ENCODE measurements around the gene PLBD2.

Gene PLBD2

GRCh38 chr12:113373440-113373839, 15.1 kb downstream of the PLBD2 start:
- Histone ChIP-seq H3K9me3 (ENCODE audit: severe bottlenecking) (no peaks in the 10 kb centered on the region), H3K27ac (no peak overlapping the region), H3K27me3 (ENCODE audit: insufficient read depth, low read depth, severe bottlenecking) (no peaks in the 10 kb centered on the region), H3K36me3 (peaks cover 44% of the 10 kb centered on the region), H3K4me3 (ENCODE audit: low read depth, low read length) (no peak overlapping the region)
- TF ChIP-seq, protein P1, sequence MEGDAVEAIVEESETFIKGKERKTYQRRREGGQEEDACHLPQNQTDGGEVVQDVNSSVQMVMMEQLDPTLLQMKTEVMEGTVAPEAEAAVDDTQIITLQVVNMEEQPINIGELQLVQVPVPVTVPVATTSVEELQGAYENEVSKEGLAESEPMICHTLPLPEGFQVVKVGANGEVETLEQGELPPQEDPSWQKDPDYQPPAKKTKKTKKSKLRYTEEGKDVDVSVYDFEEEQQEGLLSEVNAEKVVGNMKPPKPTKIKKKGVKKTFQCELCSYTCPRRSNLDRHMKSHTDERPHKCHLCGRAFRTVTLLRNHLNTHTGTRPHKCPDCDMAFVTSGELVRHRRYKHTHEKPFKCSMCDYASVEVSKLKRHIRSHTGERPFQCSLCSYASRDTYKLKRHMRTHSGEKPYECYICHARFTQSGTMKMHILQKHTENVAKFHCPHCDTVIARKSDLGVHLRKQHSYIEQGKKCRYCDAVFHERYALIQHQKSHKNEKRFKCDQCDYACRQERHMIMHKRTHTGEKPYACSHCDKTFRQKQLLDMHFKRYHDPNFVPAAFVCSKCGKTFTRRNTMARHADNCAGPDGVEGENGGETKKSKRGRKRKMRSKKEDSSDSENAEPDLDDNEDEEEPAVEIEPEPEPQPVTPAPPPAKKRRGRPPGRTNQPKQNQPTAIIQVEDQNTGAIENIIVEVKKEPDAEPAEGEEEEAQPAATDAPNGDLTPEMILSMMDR (IDR thresholded peaks at IDR 0.05; ENCODE audit: low read depth, low read length), result no peak
- DNase-seq, result no peak

DNA sequence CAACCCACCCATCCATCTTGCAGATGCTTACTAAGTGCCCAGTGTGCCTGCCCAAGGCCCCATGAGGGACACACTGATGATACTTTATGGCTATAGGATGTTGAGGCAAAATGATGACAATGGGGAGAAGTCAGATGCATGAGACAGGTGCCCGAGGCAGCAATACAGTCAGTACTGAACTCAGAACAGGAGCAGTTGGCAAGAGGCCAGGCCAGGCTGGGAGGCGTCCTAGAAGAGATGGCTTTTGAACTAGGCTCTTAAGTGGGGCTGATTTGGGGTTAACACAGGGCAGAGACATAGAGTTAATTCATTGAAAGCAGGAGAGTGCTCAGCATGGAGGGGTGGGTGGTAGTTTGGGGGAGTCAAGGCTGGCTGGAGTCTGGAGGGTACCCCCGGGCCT, 15.6 kb downstream of the PLBD2 start:
- Histone ChIP-seq H3K9me3 (ENCODE audit: severe bottlenecking) (no peaks in the 10 kb centered on the region), H3K36me3 (peaks cover 44% of the 10 kb centered on the region), H3K27ac (no peak overlapping the region), H3K4me3 (ENCODE audit: low read depth, low read length) (no peak overlapping the region), H3K27me3 (ENCODE audit: insufficient read depth, low read depth, severe bottlenecking) (no peaks in the 10 kb centered on the region)
- TF ChIP-seq, protein P1 (IDR thresholded peaks at IDR 0.05; ENCODE audit: low read depth, low read length), result no peak
- DNase-seq, result no peak

- Histone ChIP-seq H3K27me3 (ENCODE audit: insufficient read depth, low read depth, severe bottlenecking) (no peaks in the 10 kb centered on the region), H3K36me3 (peaks cover 40% of the 10 kb centered on the region), H3K4me3 (ENCODE audit: low read depth, low read length) (no peak overlapping the region), H3K27ac (no peak overlapping the region), H3K9me3 (ENCODE audit: severe bottlenecking) (no peaks in the 10 kb centered on the region)
- no peak for DNase-seq
- TF ChIP-seq, protein P1 (IDR thresholded peaks at IDR 0.05; ENCODE audit: low read depth, low read length), result no peak
Observed at GRCh38 chr12:113374823-113375428, 16.5 kb downstream of the PLBD2 start.

- Histone ChIP-seq H3K27ac (no peak overlapping the region), H3K9me3 (ENCODE audit: severe bottlenecking) (no peaks in the 10 kb centered on the region), H3K4me3 (ENCODE audit: low read depth, low read length) (no peak overlapping the region), H3K36me3 (peaks cover 47% of the 10 kb centered on the region), H3K27me3 (ENCODE audit: insufficient read depth, low read depth, severe bottlenecking) (no peaks in the 10 kb centered on the region)
- DNase-seq, result no peak
- TF ChIP-seq, protein P1 (IDR thresholded peaks at IDR 0.05; ENCODE audit: low read depth, low read length), result no peak
Observed at GRCh38 chr12:113378291-113378690, 19.9 kb downstream of the PLBD2 start.

GRCh38 chr12:113381220-113381619, 22.8 kb downstream of the PLBD2 start:
- DNase-seq, result no peak
- Histone ChIP-seq H3K27ac (no peak overlapping the region), H3K36me3 (peaks cover 46% of the 10 kb centered on the region), H3K9me3 (ENCODE audit: severe bottlenecking) (no peaks in the 10 kb centered on the region), H3K4me3 (ENCODE audit: low read depth, low read length) (no peak overlapping the region), H3K27me3 (ENCODE audit: insufficient read depth, low read depth, severe bottlenecking) (no peaks in the 10 kb centered on the region)
- TF ChIP-seq, protein P1 (IDR thresholded peaks at IDR 0.05; ENCODE audit: low read depth, low read length), result no peak

- Histone ChIP-seq H3K9me3 (ENCODE audit: severe bottlenecking) (no peaks in the 10 kb centered on the region), H3K27me3 (ENCODE audit: insufficient read depth, low read depth, severe bottlenecking) (no peaks in the 10 kb centered on the region)
- DNase-seq, result no peak
Observed at GRCh38 chr12:113382206-113382605, 23.8 kb downstream of the PLBD2 start.

More at GRCh38 chr12:113382206-113382605, 23.8 kb downstream of the PLBD2 start:
- Histone ChIP-seq H3K36me3 (peaks cover 48% of the 10 kb centered on the region), H3K27ac (no peak overlapping the region), H3K4me3 (ENCODE audit: low read depth, low read length) (no peak overlapping the region)
- TF ChIP-seq, protein P1 (IDR thresholded peaks at IDR 0.05; ENCODE audit: low read depth, low read length), result no peak

All from WERI-Rb-1 (cell line).